Naive B cell (primary cell): Measurements from ENCODE around the gene HIPK2. TPM values are rescaled to one million over a fixed set of nuclear protein-coding genes. Genes with fewer than 3 reads are reported as not detected.
A peak's percentile ranks its signal among the peaks of the same experiment; 100 is the strongest.

ENCODE experiments used
- ATAC-seq, 2 donors: fragments of 150-1000 bp; cut with Tn5 transposase; 2 replicates each; pipeline ENCODE4 v1.10.0; 2021; ENCODE audit warnings: low read depth in 2 of 2, mild to moderate bottlenecking in 2 of 2, moderate library complexity in 2 of 2
- DNase-seq: peaks from one replicate; pipeline ENCODE4 v3.0.0; 2022
- H3K27ac Mint-ChIP-seq, 6 donors: one replicate each; pipeline ENCODE4 v1.8.0; 2020 to 2022; ENCODE audit warnings: mild to moderate bottlenecking in 6 of 6, mixed read lengths in 6 of 6, moderate library complexity in 5 of 6, inconsistent platforms in 2 of 6
- H3K27me3 Mint-ChIP-seq, 3 donors: one replicate each; pipeline ENCODE4 v1.8.0; 2021 to 2022; ENCODE audit warnings: mixed read lengths in 3 of 3, mild to moderate bottlenecking in 1 of 3
- H3K36me3 Mint-ChIP-seq, 2 donors: one replicate each; pipeline ENCODE4 v1.8.0; 2020 to 2022; ENCODE audit warnings: mixed read lengths in 2 of 2, inconsistent platforms in 1 of 2, mild to moderate bottlenecking in 1 of 2
- H3K4me1 Mint-ChIP-seq, 3 donors: one replicate each; pipeline ENCODE4 v1.8.0; 2020 to 2022; ENCODE audit warnings: mixed read lengths in 3 of 3, inconsistent platforms in 1 of 3, mild to moderate bottlenecking in 1 of 3, moderate library complexity in 1 of 3
- H3K4me3 Mint-ChIP-seq, 8 donors: one replicate each; pipeline ENCODE4 v1.8.0; 2020 to 2022; ENCODE audit warnings: mild to moderate bottlenecking in 8 of 8, mixed read lengths in 8 of 8, moderate library complexity in 8 of 8, inconsistent platforms in 2 of 8
- H3K9me3 Mint-ChIP-seq, 7 donors: one replicate each; pipeline ENCODE4 v1.8.0; 2020 to 2022; ENCODE audit warnings: mixed read lengths in 7 of 7, mild to moderate bottlenecking in 5 of 7, inconsistent platforms in 2 of 7, moderate library complexity in 1 of 7
- polyA plus RNA-seq, 6 donors: library from polyadenylated mRNA; unstranded; fragments of 300-500 nt; fragmentation: Illumina TruSeq; gene quantifications; one replicate each; pipeline ENCODE4 v1.2.3, GENCODE V29; 2021; ENCODE audit warnings: low read depth in 6 of 6

Gene HIPK2
- polyA plus RNA-seq, 6 donors from 2014 or later, result 0.54 to 1.1 (median 0.79) TPM

- H3K36me3 Mint-ChIP-seq, result peaks cover 0 to 6% of the 10 kb centered on the region in 2 donors
- H3K4me3 Mint-ChIP-seq, result no peak overlapping the region
- ATAC-seq (no peak), DNase-seq (no peak)
- no peaks in the 10 kb centered on the region for H3K27me3 Mint-ChIP-seq
- peak overlapping the region in 1 of 6 donors; percentile 48 for H3K27ac Mint-ChIP-seq
- H3K4me1 Mint-ChIP-seq, result peaks cover 33 to 36% (median 34%) of the 10 kb centered on the region in 3 donors
- no peaks in the 10 kb centered on the region for H3K9me3 Mint-ChIP-seq
Measured at GRCh38 chr7:139643951-139644585, 133.7 kb downstream of the HIPK2 start.

GRCh38 chr7:139642283-139642682 is 135.5 kb downstream of the HIPK2 start:
- Mint-ChIP-seq H3K9me3 (peaks cover 0 to 3% (median 0%) of the 10 kb centered on the region in 7 donors), H3K4me1 (peaks cover 16 to 24% (median 16%) of the 10 kb centered on the region in 3 donors)

GRCh38 chr7:139641337-139641992 is 136.3 kb downstream of the HIPK2 start:
- H3K4me3 Mint-ChIP-seq, result no peak overlapping the region
- H3K9me3 Mint-ChIP-seq, result peaks cover 0 to 5% (median 0%) of the 10 kb centered on the region in 7 donors
- peak overlapping the region in 1 of 6 donors; percentile 88 for H3K27ac Mint-ChIP-seq
- H3K4me1 Mint-ChIP-seq, result peaks cover 7 to 23% (median 9%) of the 10 kb centered on the region in 3 donors
- no peaks in the 10 kb centered on the region for H3K27me3 Mint-ChIP-seq
- no peak for DNase-seq
- ATAC-seq, result no peak
- peaks cover 0 to 12% of the 10 kb centered on the region in 2 donors for H3K36me3 Mint-ChIP-seq

More at GRCh38 chr7:139642283-139642682, 135.5 kb downstream of the HIPK2 start:
- Mint-ChIP-seq H3K27ac (peak overlapping the region in 1 of 6 donors; percentile 72), H3K4me3 (no peak overlapping the region), H3K27me3 (no peaks in the 10 kb centered on the region), H3K36me3 (peaks cover 0 to 11% of the 10 kb centered on the region in 2 donors)
- ATAC-seq, result no peak
- no peak for DNase-seq

GRCh38 chr7:139640681-139641080 is 137.1 kb downstream of the HIPK2 start:
- peaks cover 0 to 25% (median 3%) of the 10 kb centered on the region in 3 donors for H3K4me1 Mint-ChIP-seq
- H3K9me3 Mint-ChIP-seq, result peaks cover 0 to 5% (median 0%) of the 10 kb centered on the region in 7 donors
- peaks cover 0 to 12% of the 10 kb centered on the region in 2 donors for H3K36me3 Mint-ChIP-seq
- H3K4me3 Mint-ChIP-seq, result no peak overlapping the region
- no peak for ATAC-seq
- peak overlapping the region in 1 of 6 donors; percentile 42 for H3K27ac Mint-ChIP-seq
- H3K27me3 Mint-ChIP-seq, result no peaks in the 10 kb centered on the region
- DNase-seq, result no peak

GRCh38 chr7:139639563-139639962 is 138.2 kb downstream of the HIPK2 start:
- Mint-ChIP-seq H3K36me3 (peaks cover 0 to 6% of the 10 kb centered on the region in 2 donors), H3K9me3 (peaks cover 0 to 5% (median 0%) of the 10 kb centered on the region in 7 donors), H3K27ac (no peak overlapping the region), H3K4me1 (peaks cover 0 to 25% (median 3%) of the 10 kb centered on the region in 3 donors), H3K4me3 (no peak overlapping the region), H3K27me3 (no peaks in the 10 kb centered on the region)
- DNase-seq, result no peak
- no peak for ATAC-seq

- H3K4me1 Mint-ChIP-seq, result peaks cover 0 to 18% (median 3%) of the 10 kb centered on the region in 3 donors
- H3K36me3 Mint-ChIP-seq, result peaks cover 9 to 14% of the 10 kb centered on the region in 2 donors
- peak overlapping the region in 3 of 6 donors; percentile 53 to 64 (median 53) for H3K27ac Mint-ChIP-seq
- no peak for ATAC-seq
- peaks cover 0 to 5% (median 0%) of the 10 kb centered on the region in 7 donors for H3K9me3 Mint-ChIP-seq
- no peak for DNase-seq
- H3K4me3 Mint-ChIP-seq, result peak overlapping the region in 1 of 8 donors; percentile 8
- H3K27me3 Mint-ChIP-seq, result no peaks in the 10 kb centered on the region
Measured at GRCh38 chr7:139635526-139636302, 142.1 kb downstream of the HIPK2 start.

GRCh38 chr7:139634087-139634486 is 143.7 kb downstream of the HIPK2 start:
- peaks cover 0 to 15% (median 3%) of the 10 kb centered on the region in 3 donors for H3K4me1 Mint-ChIP-seq
- H3K36me3 Mint-ChIP-seq, result peaks cover 14 to 16% of the 10 kb centered on the region in 2 donors
- H3K27me3 Mint-ChIP-seq, result no peaks in the 10 kb centered on the region
- H3K9me3 Mint-ChIP-seq, result peaks cover 0 to 5% (median 0%) of the 10 kb centered on the region in 7 donors
- H3K4me3 Mint-ChIP-seq, result no peak overlapping the region
- peak overlapping the region in 2 of 6 donors; percentile 15 to 54 for H3K27ac Mint-ChIP-seq
- no peak for DNase-seq
- ATAC-seq, result no peak

GRCh38 chr7:139631520-139632031 is 146.2 kb downstream of the HIPK2 start:
- ATAC-seq (no peak), DNase-seq (no peak)
- no peaks in the 10 kb centered on the region for H3K27me3 Mint-ChIP-seq
- H3K27ac Mint-ChIP-seq, result no peak overlapping the region
- H3K4me3 Mint-ChIP-seq, result no peak overlapping the region
- H3K4me1 Mint-ChIP-seq, result peaks cover 17 to 25% (median 20%) of the 10 kb centered on the region in 3 donors
- peaks cover 14% of the 10 kb centered on the region in 2 donors for H3K36me3 Mint-ChIP-seq
- H3K9me3 Mint-ChIP-seq, result no peaks in the 10 kb centered on the region

- DNase-seq (no peak), ATAC-seq (no peak)
- Mint-ChIP-seq H3K36me3 (peaks cover 14 to 15% of the 10 kb centered on the region in 2 donors), H3K9me3 (no peaks in the 10 kb centered on the region), H3K4me1 (peaks cover 15 to 26% (median 18%) of the 10 kb centered on the region in 3 donors), H3K27me3 (no peaks in the 10 kb centered on the region), H3K27ac (peak overlapping the region in 3 of 6 donors; percentile 44 to 54 (median 48)), H3K4me3 (no peak overlapping the region)
Measured at GRCh38 chr7:139630643-139631519, 146.9 kb downstream of the HIPK2 start.

GRCh38 chr7:139629392-139630082 is 148.3 kb downstream of the HIPK2 start:
- peaks cover 17 to 28% of the 10 kb centered on the region in 2 donors for H3K36me3 Mint-ChIP-seq

GRCh38 chr7:139627831-139628230 is 150.0 kb downstream of the HIPK2 start:
- Mint-ChIP-seq H3K9me3 (no peaks in the 10 kb centered on the region), H3K27ac (peak overlapping the region in 2 of 6 donors; percentile 28 to 73), H3K4me3 (no peak overlapping the region), H3K27me3 (no peaks in the 10 kb centered on the region), H3K36me3 (peaks cover 21 to 36% of the 10 kb centered on the region in 2 donors), H3K4me1 (peaks cover 22 to 40% (median 23%) of the 10 kb centered on the region in 3 donors)
- DNase-seq (no peak), ATAC-seq (no peak)

More at GRCh38 chr7:139629392-139630082, 148.3 kb downstream of the HIPK2 start:
- H3K27me3 Mint-ChIP-seq, result no peaks in the 10 kb centered on the region
- no peak for DNase-seq
- no peaks in the 10 kb centered on the region for H3K9me3 Mint-ChIP-seq
- H3K4me3 Mint-ChIP-seq, result no peak overlapping the region
- peaks cover 15 to 31% (median 19%) of the 10 kb centered on the region in 3 donors for H3K4me1 Mint-ChIP-seq
- H3K27ac Mint-ChIP-seq, result peak overlapping the region in 1 of 6 donors; percentile 20
- no peak for ATAC-seq

- no peak for ATAC-seq
- Mint-ChIP-seq H3K4me3 (peak overlapping the region in 2 of 8 donors; percentile 9 to 45), H3K27me3 (no peaks in the 10 kb centered on the region), H3K27ac (peak overlapping the region in 5 of 6 donors; percentile 28 to 73 (median 57)), H3K4me1 (peaks cover 22 to 40% (median 23%) of the 10 kb centered on the region in 3 donors), H3K36me3 (peaks cover 21 to 36% of the 10 kb centered on the region in 2 donors), H3K9me3 (no peaks in the 10 kb centered on the region)
- DNase-seq, result no peak
Measured at GRCh38 chr7:139626817-139627216, 151.0 kb downstream of the HIPK2 start.
